ENCODE data around the gene VAC14. TPM values are rescaled to one million over a fixed set of nuclear protein-coding genes. Genes with fewer than 3 reads are reported as not detected.

Gene VAC14
- polyA plus RNA-seq, 1 donor from 2014 or later, result 8.6 TPM

DNA sequence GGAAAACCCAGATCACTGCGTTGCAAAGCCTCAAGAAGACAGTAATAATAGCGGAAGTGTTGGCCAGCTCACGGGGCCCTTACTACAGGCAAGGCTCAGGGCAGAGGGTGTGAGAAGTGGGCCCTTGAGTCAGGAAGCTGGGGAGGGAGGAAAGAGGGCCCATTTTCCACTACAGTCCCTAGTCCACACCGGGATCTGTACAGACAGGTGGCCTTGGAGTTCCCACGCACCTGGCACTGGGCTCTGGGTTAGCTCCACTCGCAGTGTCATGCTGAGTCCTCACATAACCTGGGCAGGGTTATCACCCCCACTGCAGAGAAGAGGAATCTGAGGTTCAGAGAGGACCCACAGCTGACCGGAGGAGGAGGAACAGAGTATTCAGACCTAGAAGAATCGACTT lies 98.3 kb downstream of the VAC14 start:
- no peaks in the 10 kb centered on the region for H3F3A ChIP-seq (ENCODE audit: insufficient read depth, low read length, poor library complexity, severe bottlenecking)
- no peaks in the 10 kb centered on the region for H3K36me3 ChIP-seq (ENCODE audit: insufficient read depth, low read length)
- H3K27ac ChIP-seq (ENCODE audit: low read length), result no peak overlapping the region
- H4K20me1 ChIP-seq (ENCODE audit: insufficient read depth), result no peaks in the 10 kb centered on the region
- no peaks in the 10 kb centered on the region for H3K9me2 ChIP-seq (ENCODE audit: insufficient read depth, low read length)
- H3K9ac ChIP-seq (ENCODE audit: low read length), result no peak overlapping the region
- no peak overlapping the region for H2AFZ ChIP-seq (ENCODE audit: low read depth, low read length)
- H3K79me2 ChIP-seq (replicated peaks; ENCODE audit: insufficient read depth, low read length), result no peaks in the 10 kb centered on the region
- no peaks in the 10 kb centered on the region for H3K9me3 ChIP-seq (ENCODE audit: low read length)
- no peak overlapping the region for H3K4me3 ChIP-seq (ENCODE audit: low read length)
- H3K27me3 ChIP-seq (ENCODE audit: insufficient read depth, low read depth, low read length), result no peaks in the 10 kb centered on the region
- TF ChIP-seq SMC3 (conservative IDR thresholded peaks at IDR 0.05; ENCODE audit: poor library complexity) (no peak), EP300 (conservative IDR thresholded peaks at IDR 0.05; ENCODE audit: poor library complexity, severe bottlenecking) (no peak), TAF1 (IDR thresholded peaks at IDR 0.05; ENCODE audit: low read depth) (no peak), EZH2 (IDR thresholded peaks at IDR 0.05; ENCODE audit: borderline replicate concordance, insufficient read depth, low read length, poor library complexity, severe bottlenecking) (no peak), MXI1 (conservative IDR thresholded peaks at IDR 0.05; ENCODE audit: poor library complexity, severe bottlenecking) (no peak)
- TF ChIP-seq, protein P1, sequence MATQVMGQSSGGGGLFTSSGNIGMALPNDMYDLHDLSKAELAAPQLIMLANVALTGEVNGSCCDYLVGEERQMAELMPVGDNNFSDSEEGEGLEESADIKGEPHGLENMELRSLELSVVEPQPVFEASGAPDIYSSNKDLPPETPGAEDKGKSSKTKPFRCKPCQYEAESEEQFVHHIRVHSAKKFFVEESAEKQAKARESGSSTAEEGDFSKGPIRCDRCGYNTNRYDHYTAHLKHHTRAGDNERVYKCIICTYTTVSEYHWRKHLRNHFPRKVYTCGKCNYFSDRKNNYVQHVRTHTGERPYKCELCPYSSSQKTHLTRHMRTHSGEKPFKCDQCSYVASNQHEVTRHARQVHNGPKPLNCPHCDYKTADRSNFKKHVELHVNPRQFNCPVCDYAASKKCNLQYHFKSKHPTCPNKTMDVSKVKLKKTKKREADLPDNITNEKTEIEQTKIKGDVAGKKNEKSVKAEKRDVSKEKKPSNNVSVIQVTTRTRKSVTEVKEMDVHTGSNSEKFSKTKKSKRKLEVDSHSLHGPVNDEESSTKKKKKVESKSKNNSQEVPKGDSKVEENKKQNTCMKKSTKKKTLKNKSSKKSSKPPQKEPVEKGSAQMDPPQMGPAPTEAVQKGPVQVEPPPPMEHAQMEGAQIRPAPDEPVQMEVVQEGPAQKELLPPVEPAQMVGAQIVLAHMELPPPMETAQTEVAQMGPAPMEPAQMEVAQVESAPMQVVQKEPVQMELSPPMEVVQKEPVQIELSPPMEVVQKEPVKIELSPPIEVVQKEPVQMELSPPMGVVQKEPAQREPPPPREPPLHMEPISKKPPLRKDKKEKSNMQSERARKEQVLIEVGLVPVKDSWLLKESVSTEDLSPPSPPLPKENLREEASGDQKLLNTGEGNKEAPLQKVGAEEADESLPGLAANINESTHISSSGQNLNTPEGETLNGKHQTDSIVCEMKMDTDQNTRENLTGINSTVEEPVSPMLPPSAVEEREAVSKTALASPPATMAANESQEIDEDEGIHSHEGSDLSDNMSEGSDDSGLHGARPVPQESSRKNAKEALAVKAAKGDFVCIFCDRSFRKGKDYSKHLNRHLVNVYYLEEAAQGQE (IDR thresholded peaks at IDR 0.05; ENCODE audit: borderline replicate concordance), result no peak
- TF ChIP-seq, protein P2, sequence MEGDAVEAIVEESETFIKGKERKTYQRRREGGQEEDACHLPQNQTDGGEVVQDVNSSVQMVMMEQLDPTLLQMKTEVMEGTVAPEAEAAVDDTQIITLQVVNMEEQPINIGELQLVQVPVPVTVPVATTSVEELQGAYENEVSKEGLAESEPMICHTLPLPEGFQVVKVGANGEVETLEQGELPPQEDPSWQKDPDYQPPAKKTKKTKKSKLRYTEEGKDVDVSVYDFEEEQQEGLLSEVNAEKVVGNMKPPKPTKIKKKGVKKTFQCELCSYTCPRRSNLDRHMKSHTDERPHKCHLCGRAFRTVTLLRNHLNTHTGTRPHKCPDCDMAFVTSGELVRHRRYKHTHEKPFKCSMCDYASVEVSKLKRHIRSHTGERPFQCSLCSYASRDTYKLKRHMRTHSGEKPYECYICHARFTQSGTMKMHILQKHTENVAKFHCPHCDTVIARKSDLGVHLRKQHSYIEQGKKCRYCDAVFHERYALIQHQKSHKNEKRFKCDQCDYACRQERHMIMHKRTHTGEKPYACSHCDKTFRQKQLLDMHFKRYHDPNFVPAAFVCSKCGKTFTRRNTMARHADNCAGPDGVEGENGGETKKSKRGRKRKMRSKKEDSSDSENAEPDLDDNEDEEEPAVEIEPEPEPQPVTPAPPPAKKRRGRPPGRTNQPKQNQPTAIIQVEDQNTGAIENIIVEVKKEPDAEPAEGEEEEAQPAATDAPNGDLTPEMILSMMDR (IDR thresholded peaks at IDR 0.05; ENCODE audit: poor library complexity, severe bottlenecking), result no peak
- H3K4me2 ChIP-seq (ENCODE audit: low read length), result no peak overlapping the region

DNA sequence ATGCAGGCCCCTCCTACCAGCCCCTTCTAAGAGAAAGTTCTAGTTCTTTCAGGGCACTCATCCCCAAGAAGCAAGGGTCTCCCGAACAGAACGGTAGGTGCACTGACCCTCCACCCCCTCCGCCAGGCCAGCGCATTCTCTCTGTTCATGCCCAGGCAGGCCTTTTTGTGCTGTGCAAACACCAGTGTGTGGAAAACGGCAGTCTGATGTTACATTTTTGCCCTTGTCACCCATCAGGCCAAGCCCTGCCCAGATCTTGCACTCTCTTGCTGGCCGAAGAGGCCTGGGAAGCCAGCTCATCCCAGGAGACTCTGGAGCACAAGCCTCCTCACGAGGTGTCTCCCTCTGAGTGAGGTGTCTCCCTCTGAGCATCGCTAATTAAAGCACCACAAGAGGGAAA lies 99.0 kb downstream of the VAC14 start:
- Histone ChIP-seq H3K4me3 (ENCODE audit: low read length) (no peak overlapping the region), H3K9me2 (ENCODE audit: insufficient read depth, low read length) (no peaks in the 10 kb centered on the region), H4K20me1 (ENCODE audit: insufficient read depth) (no peaks in the 10 kb centered on the region), H3K79me2 (replicated peaks; ENCODE audit: insufficient read depth, low read length) (no peaks in the 10 kb centered on the region), H3K9ac (ENCODE audit: low read length) (no peak overlapping the region), H3K27ac (ENCODE audit: low read length) (no peak overlapping the region), H3K4me2 (ENCODE audit: low read length) (no peak overlapping the region), H3K9me3 (ENCODE audit: low read length) (no peaks in the 10 kb centered on the region), H3K36me3 (ENCODE audit: insufficient read depth, low read length) (no peaks in the 10 kb centered on the region), H3F3A (ENCODE audit: insufficient read depth, low read length, poor library complexity, severe bottlenecking) (no peaks in the 10 kb centered on the region), H2AFZ (ENCODE audit: low read depth, low read length) (no peak overlapping the region), H3K27me3 (ENCODE audit: insufficient read depth, low read depth, low read length) (no peaks in the 10 kb centered on the region)
- no peak for TF ChIP-seq MXI1 (conservative IDR thresholded peaks at IDR 0.05; ENCODE audit: poor library complexity, severe bottlenecking)
- TF ChIP-seq EP300 (conservative IDR thresholded peaks at IDR 0.05; ENCODE audit: poor library complexity, severe bottlenecking), result no peak
- TF ChIP-seq, protein P1 (IDR thresholded peaks at IDR 0.05; ENCODE audit: borderline replicate concordance), result no peak
- no peak for TF ChIP-seq POLR2AphosphoS5 (IDR thresholded peaks at IDR 0.05)
- TF ChIP-seq, protein P2 (IDR thresholded peaks at IDR 0.05; ENCODE audit: poor library complexity, severe bottlenecking), result no peak
